HG03521 (cell line): ENCODE measurements around the gene AXIN1.
"Not testable (repeated sequence)": the region's sequence is repeated elsewhere in the genome, so short reads cannot be mapped to it uniquely, and the experiment has no call there.

ENCODE experiments used
- ATAC-seq: cut with Tn5 transposase; IDR thresholded peaks from one replicate; pipeline ENCODE4 v1.9.1; 2021; ENCODE audit warnings: mild to moderate bottlenecking, moderate library complexity; ENCODE audit not compliant: unreplicated experiment

AXIN1 gene

GRCh38 chr16:354971-355461 lies 2.5 kb upstream of the AXIN1 start:
- ATAC-seq, result no peak

- no peak for ATAC-seq
These were observed 1.9 kb upstream of the AXIN1 start for GRCh38 chr16:354291-354881.

- ATAC-seq, result no peak
These were observed 1.1 kb upstream of the AXIN1 start for GRCh38 chr16:353404-354290.

GRCh38 chr16:351804-352520 lies 561 bp downstream of the AXIN1 start:
- peak; percentile 27 for ATAC-seq

GRCh38 chr16:350203-350602 lies 2.3 kb downstream of the AXIN1 start:
- ATAC-seq, result no peak

- ATAC-seq, result no peak
These were observed 3.3 kb downstream of the AXIN1 start for GRCh38 chr16:349211-349610.

- not testable (repeated sequence) for ATAC-seq
These were observed 4.0 kb downstream of the AXIN1 start for GRCh38 chr16:348495-348894.

GRCh38 chr16:347203-347602 lies 5.3 kb downstream of the AXIN1 start:
- ATAC-seq, result no peak

GRCh38 chr16:346587-346986 lies 5.9 kb downstream of the AXIN1 start:
- ATAC-seq, result no peak

- ATAC-seq, result no peak
These were observed 6.8 kb downstream of the AXIN1 start for GRCh38 chr16:345772-346171.

- ATAC-seq, result no peak
These were observed 9.9 kb downstream of the AXIN1 start for GRCh38 chr16:342455-343213.

GRCh38 chr16:341974-342336 lies 10.6 kb downstream of the AXIN1 start:
- ATAC-seq, result not testable (repeated sequence)

GRCh38 chr16:341095-341973 lies 11.2 kb downstream of the AXIN1 start:
- not testable (repeated sequence) for ATAC-seq

GRCh38 chr16:340370-341091 lies 12.0 kb downstream of the AXIN1 start:
- no peak for ATAC-seq

- ATAC-seq, result no peak
These were observed 12.8 kb downstream of the AXIN1 start for GRCh38 chr16:339680-340079.

GRCh38 chr16:337975-338575 lies 14.4 kb downstream of the AXIN1 start:
- ATAC-seq, result no peak

GRCh38 chr16:337437-337836 lies 15.1 kb downstream of the AXIN1 start:
- no peak for ATAC-seq

- no peak for ATAC-seq
These were observed 16.3 kb downstream of the AXIN1 start for GRCh38 chr16:336269-336668.
